BE2C (cell line): ENCODE results near the gene HMGA1.

ENCODE experiments used
- DNase-seq: peaks from one replicate; pipeline ENCODE4 v3.0.0-alpha.2; 2020
- H3K27me3 ChIP-seq: fragments of 250-450 bp; sonication (Bioruptor Pico); 2 replicates; pipeline ENCODE4 v1.5.1; 2020; ENCODE audit warnings: mild to moderate bottlenecking
- H3K36me3 ChIP-seq: fragments of 250-450 bp; sonication (Bioruptor Pico); 2 replicates; pipeline ENCODE4 v1.5.1; 2020; ENCODE audit warnings: mild to moderate bottlenecking
- H3K4me1 ChIP-seq: fragments of 250-450 bp; sonication (Bioruptor Pico); 2 replicates; pipeline ENCODE4 v1.5.1; 2020
- H3K4me3 ChIP-seq: 2 replicates; pipeline ENCODE4 v1.5.1; 2011; ENCODE audit warnings: low read depth, low read length
- H3K9me3 ChIP-seq: fragments of 250-450 bp; sonication (Bioruptor Pico); 2 replicates; pipeline ENCODE4 v1.5.1; 2020
- CTCF ChIP-seq: IDR thresholded peaks from 2 replicates; pipeline ENCODE4 v1.5.1; 2012; ENCODE audit warnings: mild to moderate bottlenecking, low read depth, low read length

HMGA1 gene

GRCh38 chr6:34276881-34277762 lies 40.4 kb downstream of the HMGA1 start:
- Histone ChIP-seq H3K4me3 (no peak overlapping the region), H3K36me3 (peaks cover 18% of the 10 kb centered on the region), H3K4me1 (peaks cover 3% of the 10 kb centered on the region; the same call in 1 of the 2 replicates), H3K27me3 (no peaks in the 10 kb centered on the region), H3K9me3 (no peaks in the 10 kb centered on the region)
- DNase-seq, result no peak
- no peak for TF ChIP-seq CTCF

DNA sequence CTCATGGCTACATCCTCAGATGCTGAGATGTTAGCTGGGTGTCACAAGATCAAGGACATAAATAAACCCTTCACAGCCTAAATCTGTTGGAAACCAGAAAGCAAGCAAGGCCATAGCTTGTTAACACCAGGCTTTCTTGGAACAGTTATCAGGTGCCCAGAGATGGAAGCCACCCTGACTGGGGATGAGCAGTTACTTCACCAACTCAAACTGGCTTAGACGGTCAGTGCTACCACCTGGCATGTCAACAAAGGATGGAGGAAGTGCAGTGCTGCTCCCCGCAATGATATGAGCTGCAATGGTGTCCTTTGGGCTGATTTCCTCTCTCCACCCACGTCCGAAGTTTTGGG lies 41.1 kb downstream of the HMGA1 start:
- no peaks in the 10 kb centered on the region for H3K9me3 ChIP-seq
- H3K27me3 ChIP-seq, result no peaks in the 10 kb centered on the region
- no peak overlapping the region for H3K4me3 ChIP-seq
- TF ChIP-seq CTCF, result no peak
- H3K4me1 ChIP-seq, result peaks cover 3% of the 10 kb centered on the region; the same call in 1 of the 2 replicates
- DNase-seq, result no peak
- peaks cover 18% of the 10 kb centered on the region for H3K36me3 ChIP-seq

DNA sequence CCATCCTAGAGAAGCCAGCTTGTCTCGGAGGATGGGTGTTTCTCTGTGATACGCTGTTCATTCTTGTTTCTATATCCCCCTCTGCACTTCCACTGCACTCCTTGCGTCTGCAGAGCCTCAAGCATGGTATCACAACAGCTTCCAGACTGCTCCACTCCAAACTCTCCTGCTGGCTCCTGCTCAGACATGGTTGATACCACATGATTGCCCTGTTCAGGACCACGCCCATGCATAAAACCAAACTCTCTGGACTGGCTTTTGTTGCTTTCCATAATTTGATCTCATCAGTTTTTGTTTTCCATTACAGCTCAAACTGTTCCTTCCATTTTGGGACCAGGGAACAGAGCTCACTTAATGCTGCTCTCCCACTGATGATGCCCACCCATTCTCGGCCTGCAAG lies 42.2 kb downstream of the HMGA1 start:
- no peak for TF ChIP-seq CTCF
- H3K4me3 ChIP-seq, result no peak overlapping the region
- H3K27me3 ChIP-seq, result no peaks in the 10 kb centered on the region
- H3K4me1 ChIP-seq, result no peaks in the 10 kb centered on the region
- DNase-seq, result no peak
- H3K9me3 ChIP-seq, result no peaks in the 10 kb centered on the region
- H3K36me3 ChIP-seq, result peaks cover 23% of the 10 kb centered on the region

GRCh38 chr6:34280216-34280615 lies 43.5 kb downstream of the HMGA1 start:
- DNase-seq, result no peak
- Histone ChIP-seq H3K36me3 (peaks cover 35% of the 10 kb centered on the region), H3K4me1 (no peaks in the 10 kb centered on the region), H3K27me3 (no peaks in the 10 kb centered on the region), H3K4me3 (no peak overlapping the region), H3K9me3 (no peaks in the 10 kb centered on the region)
- no peak for TF ChIP-seq CTCF

DNA sequence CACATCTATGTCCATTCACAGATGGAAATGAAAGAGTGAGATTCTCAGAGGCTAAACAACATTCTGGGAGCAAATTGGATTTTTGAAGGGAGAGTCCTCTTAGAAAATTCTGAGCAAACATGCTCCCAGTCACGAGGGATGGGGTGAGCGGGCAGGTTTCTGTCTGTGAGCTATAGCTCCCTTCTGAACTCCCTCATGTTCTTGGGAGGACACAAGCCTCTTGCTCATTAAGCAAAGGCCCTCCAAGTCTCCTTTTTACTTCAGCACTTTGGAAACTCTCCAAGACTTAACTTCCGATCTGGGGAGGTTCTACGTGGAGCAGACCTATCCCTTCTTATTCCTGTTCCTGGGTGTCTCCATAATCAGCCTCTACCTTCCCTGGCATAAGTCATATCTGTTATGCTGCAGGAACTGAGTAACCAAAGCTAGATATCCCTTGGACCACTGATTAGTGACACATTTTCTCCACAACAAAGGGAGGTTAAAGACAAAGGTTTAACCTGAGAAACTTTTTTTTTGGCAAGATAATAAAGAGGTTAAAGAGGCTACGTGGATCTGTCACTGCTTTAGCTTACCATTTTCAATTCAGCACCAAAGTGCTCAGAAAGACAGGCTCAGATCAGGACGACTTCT lies 45.1 kb downstream of the HMGA1 start:
- DNase-seq, result no peak
- Histone ChIP-seq H3K9me3 (no peaks in the 10 kb centered on the region), H3K27me3 (no peaks in the 10 kb centered on the region), H3K36me3 (peaks cover 35% of the 10 kb centered on the region), H3K4me3 (no peak overlapping the region), H3K4me1 (no peaks in the 10 kb centered on the region)
- no peak for TF ChIP-seq CTCF
